Spleen (tissue), 11 donors: ENCODE data around the gene WDR7. TPM values are rescaled to one million over a fixed set of nuclear protein-coding genes. Genes with fewer than 3 reads are reported as not detected.

Experiments
- DNase-seq: peaks from one replicate; pipeline ENCODE4 v3.0.0-alpha.2; 2020
- H3K27ac ChIP-seq, 8 donors: fragments of 200-600 bp; sonication (generic) in 7 of 8; 1 replicate in 4 of 8; 2 replicates in 4 of 8; pipeline versions ENCODE4 v1.5.0 to v1.8.0; 2016 to 2021; ENCODE audit warnings: inconsistent platforms in 4 of 8, mild to moderate bottlenecking in 4 of 8, moderate library complexity in 1 of 8
- H3K27me3 ChIP-seq, 7 donors: fragments of 200-600 bp; sonication (generic) in 6 of 7; replicated peaks in 1 of 7; 1 replicate in 4 of 7; 2 replicates in 3 of 7; pipeline versions ENCODE4 v1.5.0 to v1.8.0; 2016 to 2021; ENCODE audit warnings: inconsistent platforms in 3 of 7, mild to moderate bottlenecking in 1 of 7
- H3K36me3 ChIP-seq, 6 donors: fragments of 200-600 bp; sonication (generic) in 5 of 6; 1 replicate in 4 of 6; 2 replicates in 2 of 6; pipeline versions ENCODE4 v1.5.0 to v1.8.0; 2016 to 2021; ENCODE audit warnings: inconsistent platforms in 2 of 6
- H3K4me1 ChIP-seq, 6 donors: fragments of 200-600 bp; sonication (generic) in 5 of 6; 1 replicate in 3 of 6; 2 replicates in 3 of 6; pipeline versions ENCODE4 v1.5.0 to v1.8.0; 2016 to 2021; ENCODE audit warnings: inconsistent platforms in 3 of 6
- H3K4me3 ChIP-seq, 8 donors: fragments of 200-600 bp; sonication (generic) in 7 of 8; 1 replicate in 4 of 8; 2 replicates in 4 of 8; pipeline versions ENCODE4 v1.5.0 to v1.8.0; 2016 to 2021; ENCODE audit warnings: inconsistent platforms in 4 of 8, mild to moderate bottlenecking in 4 of 8, moderate library complexity in 2 of 8
- H3K9me3 ChIP-seq, 8 donors: fragments of 200-600 bp; sonication (generic) in 7 of 8; 1 replicate in 4 of 8; 2 replicates in 4 of 8; pipeline versions ENCODE4 v1.5.0 to v1.8.0; 2016 to 2021; ENCODE audit warnings: inconsistent platforms in 4 of 8
- CTCF ChIP-seq, 11 experiments: fragments of 200-600 bp in 7 of 11; fragments of 450-650 bp in 4 of 11; sonication (generic) in 4 of 11; IDR thresholded peaks in 8 of 11; conservative IDR thresholded peaks in 3 of 11; 1 replicate in 7 of 11; 2 replicates in 4 of 11; pipeline versions ENCODE4 v1.4.0 to v1.8.0; 2016 to 2021; ENCODE audit warnings: antibody characterized with exemption in 11 of 11, inconsistent platforms in 4 of 11, mild to moderate bottlenecking in 1 of 11
- POLR2A ChIP-seq, 3 donors: fragments of 450-650 bp; IDR thresholded peaks; one replicate each; pipeline ENCODE4 v1.5.1; 2017; ENCODE audit warnings: antibody characterized with exemption in 3 of 3, mild to moderate bottlenecking in 1 of 3
- POLR2AphosphoS5 ChIP-seq, 3 donors: sonication (generic); formaldehyde crosslinking; IDR thresholded peaks; one replicate each; pipeline ENCODE4 v1.5.1; 2017; ENCODE audit warnings: antibody characterized with exemption in 3 of 3
- WGBS, 5 donors: extraction: QIAGEN DNeasy Blood & Tissue Kit in 3 of 5; methylation state at CpG; one replicate each; pipeline versions ENCODE4 v1.1.5 to v1.1.7; 2013 to 2018; 5-methylcytosine and 5-hydroxymethylcytosine counted together
- intact Hi-C: fragments of 100-400 bp; cut with DNase I; formaldehyde crosslinking; loops from one replicate; pipeline ENCODE4 v1.15.0; 2023; ENCODE audit warnings: low total_unique reads
- polyA plus RNA-seq, 3 donors: library from polyadenylated mRNA; stranded (reverse); fragments of 200-250 nt; gene quantifications; one replicate each; pipeline ENCODE4 v1.2.1, GENCODE V29; 2013
- total RNA-seq, 7 donors: library from RNA; depleted of rRNA in 3 of 7; stranded (reverse); fragments of >200 nt in 3 of 7; fragmentation: NEBNext Ultra II Directional in 4 of 7; extraction: Animal tissue kit (Norgen Biotek cat#: 25700) in 4 of 7; gene quantifications; one replicate each; pipeline versions ENCODE4 v1.1.0 to v1.2.1, GENCODE V29; 2016 to 2021
- donor health status: healthy with polysubstance abuse.
- donor health status: DM: no; HTN: no; CAD: no; lungs with moderate emphysema.
- donor health status: DM: no; HTN: no; CAD: no.
- donor health status: Bipolar disorder and iron deficiency.
- donor health status: healthy.
- donor health status: DM: no; HTN: no; CAD: no.
- donor health status: DM: yes; HTN: yes; CAD: no.

Gene WDR7
- total and polyA plus RNA-seq, 10 donors: 2.8 to 55.9 (median 42.8) TPM

GRCh38 chr18:56726906-56727305, 75.7 kb downstream of the WDR7 start:
- Histone ChIP-seq H3K9me3 (peaks cover 0 to 11% (median 0%) of the 10 kb centered on the region in 8 donors), H3K4me3 (no peak overlapping the region), H3K36me3 (peaks cover 0 to 62% (median 3%) of the 10 kb centered on the region in 6 donors), H3K27me3 (no peaks in the 10 kb centered on the region), H3K4me1 (no peaks in the 10 kb centered on the region), H3K27ac (no peak overlapping the region)
- 88 to 95% (median 94%) methylated on average over 2 of the region's 2 CpGs for WGBS, 5 donors
- DNase-seq: no peak
- TF ChIP-seq POLR2AphosphoS5 (IDR thresholded peaks at IDR 0.05) (no peak), CTCF (IDR thresholded peaks at IDR 0.05 in 8 of 11, conservative IDR thresholded peaks at IDR 0.05 in 3 of 11) (no peak)
- intact Hi-C loops: no loop called here

- peaks cover 0 to 62% (median 3%) of the 10 kb centered on the region in 6 donors for H3K36me3 ChIP-seq
- H3K4me3 ChIP-seq: no peak overlapping the region
- TF ChIP-seq CTCF (IDR thresholded peaks at IDR 0.05 in 8 of 11, conservative IDR thresholded peaks at IDR 0.05 in 3 of 11) (no peak), POLR2AphosphoS5 (IDR thresholded peaks at IDR 0.05) (no peak), POLR2A (IDR thresholded peaks at IDR 0.05) (no peak)
- H3K27me3 ChIP-seq: no peaks in the 10 kb centered on the region
- no peak for DNase-seq
- intact Hi-C loops: no loop called here
- WGBS, 5 donors: 85 to 94% (median 89%) methylated on average over 5 of the region's 5 CpGs
- peaks cover 0 to 11% (median 0%) of the 10 kb centered on the region in 8 donors for H3K9me3 ChIP-seq
- no peak overlapping the region for H3K27ac ChIP-seq
- H3K4me1 ChIP-seq: no peaks in the 10 kb centered on the region
Observed at GRCh38 chr18:56727399-56727798, 76.2 kb downstream of the WDR7 start.

DNA sequence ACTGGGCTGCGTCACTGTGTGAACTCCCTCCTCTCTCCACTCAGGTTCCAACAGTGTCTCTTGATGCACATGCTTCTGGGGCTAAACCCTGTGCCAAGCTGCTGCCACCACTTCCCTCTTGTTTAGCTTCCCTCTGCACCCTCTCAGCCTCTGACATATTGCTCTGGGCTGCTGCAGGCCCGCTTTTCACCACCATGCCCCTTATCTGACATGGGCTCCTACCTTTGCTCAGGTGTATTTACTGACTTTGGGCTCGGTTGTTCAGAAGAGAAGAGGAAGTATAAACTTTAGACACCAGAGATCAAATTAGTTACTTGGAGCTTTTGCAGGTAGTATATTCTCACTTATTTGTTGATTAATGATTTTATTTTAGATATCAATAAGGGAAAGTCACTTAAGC, 77.6 kb downstream of the WDR7 start:
- TF ChIP-seq POLR2AphosphoS5 (IDR thresholded peaks at IDR 0.05): no peak
- TF ChIP-seq POLR2A (IDR thresholded peaks at IDR 0.05): no peak
- no peak for TF ChIP-seq CTCF (IDR thresholded peaks at IDR 0.05 in 8 of 11, conservative IDR thresholded peaks at IDR 0.05 in 3 of 11)
- Histone ChIP-seq H3K27ac (no peak overlapping the region), H3K9me3 (peaks cover 0 to 3% (median 0%) of the 10 kb centered on the region in 8 donors), H3K27me3 (no peaks in the 10 kb centered on the region), H3K4me1 (no peaks in the 10 kb centered on the region), H3K4me3 (no peak overlapping the region), H3K36me3 (peaks cover 0 to 68% (median 3%) of the 10 kb centered on the region in 6 donors)
- no peak for DNase-seq
- WGBS, 5 donors: 87 to 96% (median 94%) methylated on average over 3 of the region's 3 CpGs
- intact Hi-C loops: no loop called here

DNA sequence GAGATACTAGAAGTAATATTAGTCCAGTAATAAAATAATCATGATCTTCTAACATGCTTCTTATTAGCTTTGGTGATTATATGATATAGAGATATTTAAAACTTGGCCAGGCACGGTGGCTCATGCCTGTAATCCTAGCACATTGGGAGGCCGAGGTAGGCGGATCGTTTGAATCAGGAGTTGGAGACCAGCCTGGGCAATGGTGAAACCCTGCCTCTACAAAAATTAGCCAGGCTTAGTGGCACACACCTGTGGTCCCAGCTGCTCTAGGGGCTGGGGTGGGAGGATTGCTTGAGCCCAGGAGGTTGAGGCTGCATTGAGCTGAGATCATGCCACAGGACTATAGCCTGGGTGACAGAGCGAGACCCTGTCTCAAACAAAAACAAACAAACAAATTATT, 87.0 kb downstream of the WDR7 start:
- 90 to 99% (median 94%) methylated on average over 5 of the region's 5 CpGs for WGBS, 5 donors
- no peak for DNase-seq
- Histone ChIP-seq H3K27ac (no peak overlapping the region), H3K4me1 (no peaks in the 10 kb centered on the region), H3K4me3 (no peak overlapping the region), H3K9me3 (no peaks in the 10 kb centered on the region), H3K27me3 (no peaks in the 10 kb centered on the region), H3K36me3 (peaks cover 0 to 37% (median 0%) of the 10 kb centered on the region in 6 donors)
- TF ChIP-seq POLR2A (IDR thresholded peaks at IDR 0.05): no peak
- intact Hi-C loops: no loop called here

DNA sequence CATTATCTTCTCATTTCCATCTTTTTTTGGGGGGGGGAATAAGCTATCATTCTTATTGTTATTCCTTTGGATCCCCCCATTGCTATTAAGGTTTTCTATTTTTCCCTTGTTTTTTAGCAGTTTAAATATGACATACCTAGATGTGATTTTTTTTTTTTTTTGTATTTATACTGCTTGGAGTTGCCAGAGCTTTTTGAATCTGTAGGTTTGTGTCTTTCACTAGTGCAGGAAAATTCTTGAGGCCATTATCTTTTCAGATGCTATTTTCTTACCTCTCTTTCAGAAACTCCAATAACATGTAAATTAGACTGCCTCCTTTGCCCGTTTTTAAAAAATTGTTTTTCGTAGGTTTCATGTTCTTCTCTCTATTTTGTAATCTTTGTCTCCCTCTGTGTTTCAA, 88.6 kb downstream of the WDR7 start:
- intact Hi-C loops: no loop called here

More for the DNA sequence above, 88.6 kb downstream of the WDR7 start:
- H3K27ac ChIP-seq: no peak overlapping the region
- H3K9me3 ChIP-seq: no peaks in the 10 kb centered on the region
- WGBS, 5 donors: 87 to 96% (median 91%) methylated on average over 2 of the region's 2 CpGs
- peaks cover 0 to 27% (median 0%) of the 10 kb centered on the region in 6 donors for H3K36me3 ChIP-seq
- H3K4me1 ChIP-seq: no peaks in the 10 kb centered on the region
- no peak for DNase-seq
- TF ChIP-seq POLR2AphosphoS5 (IDR thresholded peaks at IDR 0.05) (no peak), CTCF (IDR thresholded peaks at IDR 0.05 in 8 of 11, conservative IDR thresholded peaks at IDR 0.05 in 3 of 11) (no peak), POLR2A (IDR thresholded peaks at IDR 0.05) (no peak)
- no peaks in the 10 kb centered on the region for H3K27me3 ChIP-seq
- H3K4me3 ChIP-seq: no peak overlapping the region
